H1 (cell line): ENCODE results near the gene DDX55. TPM values are rescaled to one million over a fixed set of nuclear protein-coding genes. Genes with fewer than 3 reads are reported as not detected.

ENCODE experiments used
- CTCF ChIA-PET: fragments of 300-600 bp; sonication (Branson Sonifier 250); formaldehyde crosslinking; loops from one replicate; lab custom pipeline; 2021; ENCODE audit not compliant: partially characterized antibody; lab: Charles Lee
- POLR2A ChIA-PET: fragments of 300-600 bp; sonication (Branson Sonifier 250); formaldehyde crosslinking; loops from one replicate; lab custom pipeline; 2021; ENCODE audit warnings: inconsistent platforms; ENCODE audit not compliant: partially characterized antibody; lab: Charles Lee
- DNase-seq, 2 experiments: peaks; one replicate each; pipeline versions ENCODE4 v3.0.0 to v3.0.0-alpha.2; 2010 to 2022; ENCODE audit warnings: low spot score in 2 of 2, low read depth in 1 of 2, mixed read lengths in 1 of 2
- FAIRE-seq: peaks from 2 replicates; lab custom pipeline; 2011; peaks lifted over from hg19 to GRCh38; lab: Jason Lieb, UNC
- H2AFZ ChIP-seq: 2 replicates; pipeline ENCODE4 v1.8.1; 2012; ENCODE audit warnings: low read length, inconsistent platforms
- H2AK5ac ChIP-seq: 2 replicates; pipeline ENCODE4 v1.6.1; 2013; ENCODE audit warnings: low read depth, low read length
- H2BK120ac ChIP-seq: replicated peaks from 2 replicates; pipeline ENCODE3; 2013; ENCODE audit warnings: low read depth, low read length, inconsistent platforms
- H2BK12ac ChIP-seq: 2 replicates; pipeline ENCODE4 v1.6.1; 2013; ENCODE audit warnings: low read depth, low read length
- H2BK15ac ChIP-seq: 2 replicates; pipeline ENCODE4 v1.6.1; 2013; ENCODE audit warnings: low read length
- H2BK20ac ChIP-seq: 2 replicates; pipeline ENCODE4 v1.6.1; 2013; ENCODE audit warnings: low read length
- H2BK5ac ChIP-seq: 2 replicates; pipeline ENCODE4 v1.6.1; 2013; ENCODE audit warnings: low read depth, low read length
- H3K14ac ChIP-seq: 2 replicates; pipeline ENCODE4 v1.6.1; 2013; ENCODE audit warnings: inconsistent platforms; ENCODE audit not compliant: insufficient read length
- H3K18ac ChIP-seq: 2 replicates; pipeline ENCODE4 v1.6.1; 2013; ENCODE audit warnings: low read length; ENCODE audit errors: extremely low read depth
- H3K23ac ChIP-seq: 2 replicates; pipeline ENCODE4 v1.6.1; 2013; ENCODE audit warnings: inconsistent platforms; ENCODE audit not compliant: insufficient read length
- H3K23me2 ChIP-seq: 2 replicates; pipeline ENCODE4 v1.6.1; 2013; ENCODE audit warnings: low read depth, low read length
- H3K27ac ChIP-seq: 2 replicates; pipeline ENCODE4 v1.6.1; 2011; ENCODE audit warnings: low read depth, low read length, inconsistent platforms
- H3K27me3 ChIP-seq, 4 experiments: replicated peaks in 1 of 4; 1 replicate in 1 of 4; 2 replicates in 3 of 4; pipeline versions ENCODE4 v1.6.1 to v1.8.1; 2011 to 2013; ENCODE audit warnings: low read length in 3 of 4, mild to moderate bottlenecking in 3 of 4, inconsistent platforms in 2 of 4, mixed read lengths in 2 of 4, moderate library complexity in 1 of 4; ENCODE audit not compliant: control insufficient read depth in 3 of 4, insufficient read depth in 3 of 4; ENCODE audit errors: extremely low read depth in 1 of 4
- H3K36me3 ChIP-seq, 4 experiments: 2 replicates each; pipeline versions ENCODE4 v1.6.1 to v1.8.1; 2011 to 2013; ENCODE audit warnings: mild to moderate bottlenecking in 4 of 4, low read length in 3 of 4, moderate library complexity in 2 of 4, control low read depth in 1 of 4, inconsistent platforms in 1 of 4; ENCODE audit not compliant: insufficient read depth in 4 of 4, control insufficient read depth in 2 of 4
- H3K4ac ChIP-seq: replicated peaks from 2 replicates; pipeline ENCODE3; 2013; ENCODE audit warnings: low read length, low read depth, mixed read lengths, inconsistent platforms; ENCODE audit not compliant: insufficient read length
- H3K4me1 ChIP-seq, 4 experiments: replicated peaks in 1 of 4; 1 replicate in 1 of 4; 2 replicates in 3 of 4; pipeline versions ENCODE4 v1.6.1 to v1.8.1; 2011 to 2013; ENCODE audit warnings: low read length in 3 of 4, inconsistent platforms in 2 of 4, mixed read lengths in 1 of 4; ENCODE audit not compliant: insufficient read depth in 4 of 4, control insufficient read depth in 3 of 4
- H3K4me2 ChIP-seq, 2 experiments: 2 replicates each; pipeline versions ENCODE4 v1.6.1 to v1.8.1; 2011 to 2013; ENCODE audit warnings: low read depth in 2 of 2, low read length in 2 of 2, control low read depth in 1 of 2, inconsistent platforms in 1 of 2, mild to moderate bottlenecking in 1 of 2; ENCODE audit not compliant: insufficient read depth in 1 of 2
- H3K4me3 ChIP-seq, 4 experiments: fragments of 200-600, 300-600 bp in 1 of 4; sonication (generic), shearing (Covaris generic), sonication (Bioruptor Twin) in 1 of 4; 2 replicates each; pipeline versions ENCODE4 v1.5.1 to v1.8.1; 2011 to 2016; ENCODE audit warnings: low read length in 4 of 4, low read depth in 3 of 4, control low read depth in 2 of 4, inconsistent platforms in 2 of 4, mild to moderate bottlenecking in 2 of 4, mixed read lengths in 1 of 4, moderate library complexity in 1 of 4; ENCODE audit not compliant: insufficient read depth in 2 of 4; ENCODE audit errors: extremely low read depth in 1 of 4
- H3K56ac ChIP-seq: replicated peaks from 2 replicates; pipeline ENCODE3; 2013; ENCODE audit warnings: low read depth, mild to moderate bottlenecking, mixed read lengths, low read length, inconsistent platforms; ENCODE audit not compliant: insufficient read length
- H3K79me1 ChIP-seq: 2 replicates; pipeline ENCODE4 v1.6.1; 2013; ENCODE audit warnings: low read depth, low read length, control low read depth
- H3K79me2 ChIP-seq, 2 experiments: 2 replicates each; pipeline versions ENCODE4 v1.6.1 to v1.8.1; 2012 to 2013; ENCODE audit warnings: low read length in 2 of 2, mild to moderate bottlenecking in 2 of 2, inconsistent platforms in 1 of 2; ENCODE audit not compliant: insufficient read depth in 2 of 2, control insufficient read depth in 1 of 2
- H3K9ac ChIP-seq, 4 experiments: replicated peaks in 1 of 4; 1 replicate in 1 of 4; 2 replicates in 3 of 4; pipeline versions ENCODE4 v1.6.1 to v1.8.1; 2011 to 2013; ENCODE audit warnings: low read depth in 3 of 4, low read length in 3 of 4, control low read depth in 2 of 4, mild to moderate bottlenecking in 2 of 4, moderate library complexity in 2 of 4, inconsistent platforms in 1 of 4; ENCODE audit errors: extremely low read depth in 1 of 4
- H3K9me3 ChIP-seq, 2 experiments: 2 replicates each; pipeline versions ENCODE4 v1.6.1 to v1.8.1; 2012 to 2013; ENCODE audit warnings: mild to moderate bottlenecking in 2 of 2, moderate library complexity in 2 of 2, control low read depth in 1 of 2, inconsistent platforms in 1 of 2, low read depth in 1 of 2, low read length in 1 of 2, mixed read lengths in 1 of 2; ENCODE audit not compliant: insufficient read depth in 2 of 2
- H4K20me1 ChIP-seq, 2 experiments: replicated peaks in 1 of 2; 2 replicates each; pipeline versions ENCODE3 to v1.8.1; 2011 to 2013; ENCODE audit warnings: inconsistent platforms in 2 of 2, low read length in 2 of 2, mild to moderate bottlenecking in 1 of 2; ENCODE audit not compliant: insufficient read depth in 2 of 2, control insufficient read depth in 1 of 2
- H4K5ac ChIP-seq: 2 replicates; pipeline ENCODE4 v1.6.1; 2013; ENCODE audit warnings: low read length, low read depth, mixed read lengths, inconsistent platforms; ENCODE audit not compliant: insufficient read length
- H4K8ac ChIP-seq: 2 replicates; pipeline ENCODE4 v1.8.0; 2013; ENCODE audit warnings: mild to moderate bottlenecking, moderate library complexity, low read length, inconsistent platforms; ENCODE audit not compliant: insufficient read depth; ENCODE audit errors: extremely low read depth
- H4K91ac ChIP-seq: replicated peaks from 2 replicates; pipeline ENCODE3; 2013; ENCODE audit warnings: low read length, mixed read lengths, inconsistent platforms; ENCODE audit not compliant: insufficient read length
- NRF1 ChIP-seq: IDR thresholded peaks from 2 replicates; pipeline ENCODE4 v1.6.1; 2011; ENCODE audit warnings: mild to moderate bottlenecking, low read depth, low read length, improper control_type of control experiment
- RNF2 ChIP-seq: fragments of 200-900, 300-1000 bp; sonication (generic); IDR thresholded peaks from 2 replicates; pipeline ENCODE4 v1.7.1; 2016; ENCODE audit warnings: borderline replicate concordance, low read depth, mild to moderate bottlenecking, antibody characterized with exemption, low read length; ENCODE audit not compliant: poor library complexity, severe bottlenecking; ENCODE audit errors: missing control alignments
- TCF12 ChIP-seq: IDR thresholded peaks from 2 replicates; pipeline ENCODE4 v1.6.1; 2011; ENCODE audit warnings: low read depth, mild to moderate bottlenecking, low read length
- WGBS, 2 experiments: shearing (Covaris generic) in 1 of 2; methylation state at CpG; one replicate each; pipeline versions ENCODE4 v1.1.6 to v1.1.7; 2013 to 2015; ENCODE audit warnings: low lambda C conversion rate in 2 of 2, mixed read lengths in 2 of 2, inconsistent platforms in 1 of 2, low coverage in 1 of 2, missing lambda C conversion rate in 1 of 2; ENCODE audit not compliant: insufficient replicate concordance in 2 of 2, insufficient coverage in 1 of 2, insufficient read length in 1 of 2; ENCODE audit errors: extremely low coverage in 1 of 2, missing lambda C conversion rate in 1 of 2; 5-methylcytosine and 5-hydroxymethylcytosine counted together
- polyA plus RNA-seq, 7 experiments: library from polyadenylated mRNA; depleted of rRNA in 3 of 7; stranded (reverse) in 5 of 7; unstranded in 2 of 7; fragments of >200 nt in 5 of 7; fragments of 200-250 nt in 2 of 7; gene quantifications; 1 replicate in 5 of 7; 2 replicates in 1 of 7; 4 replicates in 1 of 7; pipeline versions ENCODE4 v1.2.1 to v1.2.3, GENCODE V29; 2011 to 2013; ENCODE audit warnings: missing spikeins in 2 of 7, mixed read lengths in 2 of 7
- total RNA-seq: library from RNA; stranded (reverse); fragmentation: NEBNext Ultra II Directional; extraction: Animal tissue kit (Norgen Biotek cat#: 25700); gene quantifications from 2 replicates; pipeline ENCODE4 v1.2.1, GENCODE V29; 2021

Gene DDX55
- total and polyA plus RNA-seq, 2 of the 8 experiments (the other 6 are each of a cell fraction or from before 2014, with no cell fraction given) = 25.8 to 37.7 TPM

DNA sequence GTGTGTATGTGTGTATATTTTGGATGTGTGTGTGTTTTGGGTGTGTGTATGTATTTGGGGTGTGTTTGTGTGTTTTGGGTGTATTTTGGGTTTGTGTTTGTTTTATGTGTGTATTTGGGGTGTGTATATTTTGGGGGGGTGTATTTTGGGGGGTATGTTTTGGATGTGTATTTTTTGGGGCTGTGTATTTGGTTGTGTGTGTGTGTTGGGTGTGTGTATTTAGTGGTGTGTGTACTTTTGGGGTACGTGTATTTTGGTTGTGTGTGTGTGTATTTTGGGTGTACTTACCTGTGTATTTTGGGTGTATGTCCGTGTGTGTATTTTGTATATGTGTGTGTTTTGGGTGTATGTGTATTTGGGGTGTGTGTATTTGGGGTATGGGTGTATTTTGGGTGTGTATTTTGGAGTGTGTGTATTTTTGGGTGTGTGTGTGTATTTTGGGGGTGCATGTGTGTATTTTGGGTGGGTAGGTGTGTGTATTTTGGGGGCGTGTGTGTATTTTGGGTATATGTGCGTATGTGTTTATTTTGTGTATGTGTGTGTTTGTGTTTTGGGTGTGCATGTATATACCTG lies 52.3 kb downstream of the DDX55 start:
- Histone ChIP-seq H3K27ac (no peak overlapping the region), H2BK15ac (no peak overlapping the region), H4K91ac (no peak overlapping the region), H3K23ac (no peak overlapping the region), H4K20me1 (no peaks in the 10 kb centered on the region), H2BK5ac (no peak overlapping the region), H3K79me1 (no peaks in the 10 kb centered on the region), H3K4ac (no peak overlapping the region), H3K36me3 (peaks cover 3 to 39% (median 6%) of the 10 kb centered on the region in 4 experiments; a peak in 7 of 8 replicates), H3K9ac (no peak overlapping the region), H3K4me3 (no peak overlapping the region), H3K18ac (no peak overlapping the region), H3K4me1 (no peaks in the 10 kb centered on the region), H3K9me3 (no peaks in the 10 kb centered on the region), H2BK120ac (no peak overlapping the region), H2AK5ac (no peak overlapping the region), H4K8ac (no peak overlapping the region), H2BK12ac (no peak overlapping the region), H2BK20ac (no peak overlapping the region), H4K5ac (no peak overlapping the region), H3K14ac (no peak overlapping the region), H3K79me2 (no peaks in the 10 kb centered on the region), H3K23me2 (peaks cover 5% of the 10 kb centered on the region; the same call in 1 of the 2 replicates), H3K4me2 (no peak overlapping the region), H2AFZ (no peak overlapping the region), H3K56ac (no peak overlapping the region), H3K27me3 (no peaks in the 10 kb centered on the region)
- FAIRE-seq (no peak), DNase-seq (no peak)
- POLR2A ChIA-PET = no interaction called here
- CTCF ChIA-PET = no interaction called here
- WGBS, 2 experiments = 85 to 100% methylated on average over 3 to 4 of the region's 4 CpGs
- TF ChIP-seq NRF1 (no peak), RNF2 (no peak), TCF12 (no peak)
